Left ventricle myocardium inferior (tissue), 1 donor: ENCODE results near the gene IP6K3. TPM values are rescaled to one million over a fixed set of nuclear protein-coding genes. Genes with fewer than 3 reads are reported as not detected.

Source experiments
- DNase-seq: peaks from one replicate; pipeline ENCODE4 v3.0.0-alpha.2; 2020
- H3K27ac ChIP-seq: fragments of 200-600 bp; replicated peaks from 2 replicates; pipeline ENCODE4 v1.8.0; 2021
- H3K27me3 ChIP-seq: fragments of 200-600 bp; 2 replicates; pipeline ENCODE4 v1.8.0; 2021; ENCODE audit warnings: low read depth
- H3K36me3 ChIP-seq: fragments of 200-600 bp; 2 replicates; pipeline ENCODE4 v1.8.0; 2021
- H3K4me1 ChIP-seq: fragments of 200-600 bp; 2 replicates; pipeline ENCODE4 v1.8.0; 2021
- H3K4me3 ChIP-seq: fragments of 200-600 bp; 2 replicates; pipeline ENCODE4 v1.8.0; 2021; ENCODE audit warnings: mild to moderate bottlenecking, moderate library complexity
- H3K9me3 ChIP-seq: fragments of 200-600 bp; replicated peaks from 2 replicates; pipeline ENCODE4 v1.8.0; 2021
- intact Hi-C: fragments of 100-400 bp; cut with micrococcal nuclease; formaldehyde crosslinking; loops from one replicate; pipeline ENCODE4 v1.11.0; 2022
- total RNA-seq: library from RNA; stranded (reverse); fragmentation: NEBNext Ultra II Directional; extraction: Animal tissue kit (Norgen Biotek cat#: 25700); gene quantifications from one replicate; pipeline ENCODE4 v1.2.1, GENCODE V29; 2021
- TF ChIP-seq, protein P1 (sequence below): fragments of 200-600 bp; IDR thresholded peaks from 2 replicates; pipeline ENCODE4 v1.8.0; 2021; ENCODE audit warnings: antibody characterized with exemption, mild to moderate bottlenecking, borderline replicate concordance
- donor health status: DM: no; HTN: yes; CAD: no; lungs with severe emphysema.

The IP6K3 gene
- total RNA-seq, 1 donor from 2014 or later, result 42.0 TPM

DNA sequence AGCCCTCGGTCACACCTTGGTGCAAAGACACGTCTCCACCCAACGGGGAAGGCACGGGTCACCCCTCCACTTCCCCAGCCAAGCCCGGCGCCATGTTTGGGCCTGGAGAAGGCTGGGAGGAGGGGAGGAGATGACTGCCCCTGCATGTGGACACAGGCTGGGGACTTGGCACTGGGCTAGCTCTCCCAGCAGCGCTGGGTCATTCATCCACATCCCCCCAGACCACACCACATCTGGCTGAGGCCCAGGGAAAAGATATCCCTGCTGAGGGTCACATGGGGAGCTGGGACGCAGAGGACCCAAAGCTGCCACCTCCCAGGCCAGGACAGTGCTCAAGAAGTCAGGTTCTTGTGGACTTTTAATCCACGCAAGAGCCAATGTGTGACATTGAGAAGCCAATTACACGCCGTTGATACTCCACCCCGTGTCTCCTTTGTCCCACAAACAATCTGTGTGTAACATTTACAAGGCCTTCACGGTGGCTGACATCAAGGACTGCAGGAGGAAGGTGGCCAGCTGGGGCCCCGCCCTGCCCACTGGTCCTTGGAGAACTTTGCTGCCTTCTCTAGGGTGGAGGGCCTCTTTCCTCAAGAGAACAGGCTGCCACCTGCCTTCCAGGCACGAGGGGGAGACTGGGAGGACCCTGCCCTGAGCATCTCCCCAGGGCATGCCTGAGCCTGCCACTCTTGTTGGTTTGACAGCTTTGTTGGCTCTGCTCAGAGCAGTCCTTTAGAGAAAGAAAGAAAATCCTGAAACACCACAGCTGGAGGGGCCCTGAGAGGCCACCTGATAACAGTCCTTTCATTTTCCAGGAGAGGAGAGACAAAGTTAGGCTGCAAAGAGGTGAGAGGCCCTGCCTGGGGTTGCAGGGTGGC lies 5.3 kb upstream of the IP6K3 start:
- no peak for DNase-seq
- Histone ChIP-seq H3K4me1 (peaks cover 16% of the 10 kb centered on the region), H3K4me3 (no peak overlapping the region), H3K27ac (no peak overlapping the region), H3K27me3 (no peaks in the 10 kb centered on the region), H3K36me3 (no peaks in the 10 kb centered on the region), H3K9me3 (no peaks in the 10 kb centered on the region)
- TF ChIP-seq, protein P1, sequence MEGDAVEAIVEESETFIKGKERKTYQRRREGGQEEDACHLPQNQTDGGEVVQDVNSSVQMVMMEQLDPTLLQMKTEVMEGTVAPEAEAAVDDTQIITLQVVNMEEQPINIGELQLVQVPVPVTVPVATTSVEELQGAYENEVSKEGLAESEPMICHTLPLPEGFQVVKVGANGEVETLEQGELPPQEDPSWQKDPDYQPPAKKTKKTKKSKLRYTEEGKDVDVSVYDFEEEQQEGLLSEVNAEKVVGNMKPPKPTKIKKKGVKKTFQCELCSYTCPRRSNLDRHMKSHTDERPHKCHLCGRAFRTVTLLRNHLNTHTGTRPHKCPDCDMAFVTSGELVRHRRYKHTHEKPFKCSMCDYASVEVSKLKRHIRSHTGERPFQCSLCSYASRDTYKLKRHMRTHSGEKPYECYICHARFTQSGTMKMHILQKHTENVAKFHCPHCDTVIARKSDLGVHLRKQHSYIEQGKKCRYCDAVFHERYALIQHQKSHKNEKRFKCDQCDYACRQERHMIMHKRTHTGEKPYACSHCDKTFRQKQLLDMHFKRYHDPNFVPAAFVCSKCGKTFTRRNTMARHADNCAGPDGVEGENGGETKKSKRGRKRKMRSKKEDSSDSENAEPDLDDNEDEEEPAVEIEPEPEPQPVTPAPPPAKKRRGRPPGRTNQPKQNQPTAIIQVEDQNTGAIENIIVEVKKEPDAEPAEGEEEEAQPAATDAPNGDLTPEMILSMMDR, result no peak
- intact Hi-C loops, result no loop called here

DNA sequence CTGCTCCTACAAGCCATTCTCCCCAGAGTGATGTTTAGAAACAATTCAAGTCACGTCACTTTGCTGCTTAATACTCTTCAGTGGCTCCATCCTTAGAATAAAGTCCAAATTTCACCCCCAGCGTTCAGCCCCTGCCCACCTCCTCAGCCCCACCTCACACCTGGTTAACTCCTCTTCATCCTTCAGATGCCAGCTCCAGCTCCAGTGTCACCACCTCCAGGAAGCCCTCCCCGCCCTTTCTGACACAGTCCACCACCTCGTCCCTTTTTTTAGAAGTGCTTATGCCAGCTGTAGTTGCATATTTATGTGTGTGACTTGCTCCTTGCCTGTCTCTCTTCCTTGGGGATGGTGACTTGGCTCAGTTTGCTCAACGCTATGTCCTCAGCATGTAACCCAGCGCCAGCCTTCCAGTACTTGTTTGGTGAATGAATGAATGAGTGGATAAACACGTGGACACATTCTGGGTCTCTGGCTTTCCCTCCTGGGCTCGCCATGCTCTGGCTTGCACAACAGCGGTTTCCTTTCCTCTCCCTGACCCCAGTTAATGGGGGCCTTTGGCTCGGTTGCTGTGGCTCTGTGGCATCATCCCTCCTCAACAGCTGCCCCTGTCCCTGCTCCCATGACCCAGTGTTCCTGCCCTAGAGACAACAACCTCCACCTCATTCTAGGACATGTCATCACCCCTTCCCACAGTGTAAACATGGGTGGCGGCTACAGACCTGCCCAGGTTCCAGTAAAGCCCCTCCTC lies 3.7 kb upstream of the IP6K3 start:
- Histone ChIP-seq H3K27me3 (no peaks in the 10 kb centered on the region), H3K9me3 (no peaks in the 10 kb centered on the region), H3K4me1 (peaks cover 18% of the 10 kb centered on the region), H3K4me3 (no peak overlapping the region), H3K36me3 (no peaks in the 10 kb centered on the region), H3K27ac (no peak overlapping the region)
- DNase-seq, result no peak
- intact Hi-C loops, result no loop called here
- TF ChIP-seq, protein P1, result no peak

DNA sequence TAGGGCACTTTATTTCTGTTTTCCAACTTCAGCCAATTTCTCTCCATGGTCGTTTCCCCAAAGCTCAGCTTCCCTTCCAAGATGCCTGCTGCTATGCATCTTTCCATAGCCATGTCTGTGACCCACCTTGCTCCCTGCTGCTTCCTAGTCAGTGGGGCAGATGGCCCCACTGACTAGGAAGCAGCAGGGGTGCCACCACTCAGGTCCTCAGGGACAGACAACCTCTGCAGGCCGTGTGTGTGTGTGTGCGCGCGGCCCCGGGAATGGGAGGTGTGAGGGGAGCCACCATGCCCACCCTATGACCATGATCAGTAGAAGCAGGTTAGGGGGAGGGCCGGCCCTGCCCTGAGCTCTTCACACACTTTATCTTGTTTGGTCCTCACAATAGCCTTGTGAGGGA lies 2.7 kb upstream of the IP6K3 start:
- no peak for DNase-seq
- intact Hi-C loops, result no loop called here
- no peak overlapping the region for H3K27ac ChIP-seq
- H3K36me3 ChIP-seq, result no peaks in the 10 kb centered on the region
- no peak overlapping the region for H3K4me3 ChIP-seq
- H3K4me1 ChIP-seq, result peaks cover 22% of the 10 kb centered on the region
- H3K27me3 ChIP-seq, result no peaks in the 10 kb centered on the region
- TF ChIP-seq, protein P1, result no peak
- H3K9me3 ChIP-seq, result no peaks in the 10 kb centered on the region

DNA sequence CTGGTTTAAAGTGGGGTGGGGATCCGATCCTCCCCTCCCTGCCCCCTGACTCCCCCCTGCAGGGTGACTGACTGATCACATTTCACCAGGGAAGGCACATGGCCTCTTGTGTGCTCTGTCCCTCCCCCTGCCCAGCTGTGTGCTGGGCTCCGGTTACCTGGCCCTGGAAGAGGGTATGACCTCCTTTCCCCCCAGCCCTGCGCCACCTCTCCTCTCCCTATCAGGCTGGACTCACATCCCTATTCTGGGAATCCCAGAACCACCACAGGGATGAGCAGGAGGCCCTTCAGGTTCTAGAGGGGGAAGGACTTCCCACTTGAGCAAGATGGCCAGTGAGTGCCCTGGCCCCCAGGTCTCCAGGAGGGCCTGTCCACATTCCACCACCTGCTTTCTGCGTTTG lies 2.1 kb upstream of the IP6K3 start:
- DNase-seq, result no peak
- intact Hi-C loops, result no loop called here
- Histone ChIP-seq H3K36me3 (no peaks in the 10 kb centered on the region), H3K9me3 (no peaks in the 10 kb centered on the region), H3K4me3 (no peak overlapping the region), H3K27ac (no peak overlapping the region), H3K4me1 (peaks cover 26% of the 10 kb centered on the region), H3K27me3 (no peaks in the 10 kb centered on the region)
- TF ChIP-seq, protein P1, result no peak

DNA sequence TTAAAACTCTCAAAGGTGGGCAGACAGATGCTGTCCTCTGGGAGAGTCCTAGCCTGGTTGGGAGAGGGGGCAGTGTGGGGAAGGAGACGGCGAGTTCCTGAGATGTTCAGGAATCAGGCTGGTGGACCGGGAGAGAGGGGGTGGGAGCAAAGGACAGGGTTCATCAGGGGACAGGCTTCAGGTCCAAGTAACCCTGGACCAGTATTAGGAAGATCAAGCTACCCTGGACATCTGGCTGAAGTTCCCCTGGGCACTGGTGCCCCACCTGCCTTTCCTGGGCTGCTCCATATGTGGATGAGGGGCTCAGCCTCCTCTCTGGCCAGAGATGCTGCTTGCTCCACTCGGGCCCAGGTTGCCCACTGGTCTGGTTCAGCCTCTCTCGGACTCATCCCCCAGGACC lies 1.1 kb upstream of the IP6K3 start:
- TF ChIP-seq, protein P1, result no peak
- intact Hi-C loops, result no loop called here
- Histone ChIP-seq H3K27me3 (no peaks in the 10 kb centered on the region), H3K36me3 (no peaks in the 10 kb centered on the region), H3K27ac (peak overlapping the region; percentile 95), H3K4me3 (no peak overlapping the region), H3K4me1 (peaks cover 36% of the 10 kb centered on the region), H3K9me3 (no peaks in the 10 kb centered on the region)
- no peak for DNase-seq
